IMR-90 (cell line): ENCODE measurements around the gene NF2. TPM values are rescaled to one million over a fixed set of nuclear protein-coding genes. Genes with fewer than 3 reads are reported as not detected.

Experiments used
- ATAC-seq: fragments of 200-7000 bp; cut with Tn5 transposase; 2 replicates; pipeline ENCODE4 v1.9.1; 2020; ENCODE audit warnings: low read depth, mild to moderate bottlenecking, moderate library complexity
- BruUV-seq: library from RNA; stranded (reverse); fragments of 400-500 nt; replicated peaks from 2 replicates; lab custom pipeline; 2021; lab: Mats Ljungman, UMichigan
- CTCF ChIA-PET: fragments of 300-600 bp; formaldehyde crosslinking; extraction: SDS; loops from one replicate; lab custom pipeline; 2021; ENCODE audit warnings: antibody characterized with exemption; lab: Yijun Ruan, JAX
- POLR2A ChIA-PET: fragments of 300-600 bp; sonication (Branson Sonifier 250); formaldehyde crosslinking; loops from one replicate; lab custom pipeline; 2022; ENCODE audit warnings: antibody characterized with exemption; ENCODE audit not compliant: unreplicated experiment; lab: Charles Lee
- DNase-seq: peaks from one replicate; pipeline ENCODE4 v3.0.0; 2013
- H2AFZ ChIP-seq: replicated peaks from 2 replicates; pipeline ENCODE3; 2013; ENCODE audit warnings: low read length, mild to moderate bottlenecking; ENCODE audit not compliant: poor library complexity
- H2AK5ac ChIP-seq: 2 replicates; pipeline ENCODE4 v1.6.1; 2013; ENCODE audit warnings: low read depth, low read length, inconsistent platforms
- H2AK9ac ChIP-seq: replicated peaks from 2 replicates; pipeline ENCODE3; 2013; ENCODE audit warnings: mild to moderate bottlenecking, low read depth, low read length, moderate library complexity; ENCODE audit not compliant: poor library complexity
- H2BK120ac ChIP-seq: 2 replicates; pipeline ENCODE4 v1.6.1; 2013; ENCODE audit warnings: low read depth, low read length, inconsistent platforms
- H2BK15ac ChIP-seq: 3 replicates; pipeline ENCODE4 v1.6.1; 2013; ENCODE audit warnings: low read depth, low read length, inconsistent platforms
- H2BK20ac ChIP-seq: 2 replicates; pipeline ENCODE4 v1.6.1; 2013; ENCODE audit warnings: low read depth, mild to moderate bottlenecking, inconsistent platforms, low read length, moderate library complexity
- H2BK5ac ChIP-seq: 2 replicates; pipeline ENCODE4 v1.6.1; 2013; ENCODE audit warnings: mild to moderate bottlenecking, low read depth, low read length, inconsistent platforms; ENCODE audit not compliant: poor library complexity, severe bottlenecking
- H3K14ac ChIP-seq: replicated peaks from 2 replicates; pipeline ENCODE4 v1.6.1; 2013; ENCODE audit warnings: low read depth, low read length, inconsistent platforms
- H3K18ac ChIP-seq: 2 replicates; pipeline ENCODE4 v1.6.1; 2013; ENCODE audit warnings: low read depth, low read length, control low read depth
- H3K23ac ChIP-seq: 2 replicates; pipeline ENCODE4 v1.6.1; 2013; ENCODE audit warnings: low read depth, low read length, inconsistent platforms
- H3K27ac ChIP-seq: 2 replicates; pipeline ENCODE4 v1.5.1; 2013; ENCODE audit warnings: mild to moderate bottlenecking, control low read depth, low read length; ENCODE audit not compliant: insufficient read depth
- H3K27me3 ChIP-seq: 2 replicates; pipeline ENCODE4 v1.6.1; 2013; ENCODE audit warnings: low read length; ENCODE audit not compliant: control insufficient read depth, insufficient read depth
- H3K36me3 ChIP-seq: 2 replicates; pipeline ENCODE4 v1.6.1; 2013; ENCODE audit warnings: low read length, mixed read lengths; ENCODE audit not compliant: control insufficient read depth, insufficient read depth
- H3K4ac ChIP-seq: 2 replicates; pipeline ENCODE4 v1.6.1; 2013; ENCODE audit warnings: low read depth, low read length, inconsistent platforms
- H3K4me1 ChIP-seq: 2 replicates; pipeline ENCODE4 v1.6.1; 2013; ENCODE audit warnings: low read length, mixed read lengths; ENCODE audit not compliant: control insufficient read depth, insufficient read depth
- H3K4me2 ChIP-seq: 2 replicates; pipeline ENCODE4 v1.6.1; 2013; ENCODE audit warnings: low read depth, mild to moderate bottlenecking, control low read depth, low read length, moderate library complexity
- H3K4me3 ChIP-seq: 2 replicates; pipeline ENCODE4 v1.5.1; 2013; ENCODE audit warnings: low read depth, mild to moderate bottlenecking, control low read depth, low read length, moderate library complexity; ENCODE audit not compliant: insufficient read depth
- H3K56ac ChIP-seq: 2 replicates; pipeline ENCODE4 v1.6.1; 2013; ENCODE audit warnings: low read length, inconsistent platforms; ENCODE audit not compliant: insufficient read depth; ENCODE audit errors: extremely low read depth
- H3K79me1 ChIP-seq, 2 experiments: 2 replicates each; pipeline ENCODE4 v1.6.1; 2013; ENCODE audit warnings: low read length in 2 of 2, inconsistent platforms in 1 of 2, low read depth in 1 of 2
- H3K9ac ChIP-seq: 2 replicates; pipeline ENCODE4 v1.6.1; 2013; ENCODE audit warnings: low read depth, low read length, control low read depth
- H3K9me1 ChIP-seq: 2 replicates; pipeline ENCODE4 v1.6.1; 2013; ENCODE audit warnings: low read length, inconsistent platforms; ENCODE audit not compliant: insufficient read depth
- H3K9me3 ChIP-seq: 2 replicates; pipeline ENCODE4 v1.6.1; 2013; ENCODE audit warnings: low read length; ENCODE audit not compliant: control insufficient read depth, insufficient read depth
- H4K20me1 ChIP-seq: 2 replicates; pipeline ENCODE4 v1.6.1; 2013; ENCODE audit warnings: low read length, inconsistent platforms; ENCODE audit not compliant: insufficient read depth
- H4K5ac ChIP-seq: 2 replicates; pipeline ENCODE4 v1.6.1; 2013; ENCODE audit warnings: mild to moderate bottlenecking, low read depth, low read length, control low read depth
- H4K8ac ChIP-seq, 2 experiments: 2 replicates each; pipeline ENCODE4 v1.6.1; 2013; ENCODE audit warnings: low read depth in 2 of 2, low read length in 2 of 2, control low read depth in 1 of 2, inconsistent platforms in 1 of 2
- H4K91ac ChIP-seq: 2 replicates; pipeline ENCODE4 v1.6.1; 2013; ENCODE audit warnings: low read depth, low read length, inconsistent platforms; ENCODE audit not compliant: insufficient read depth
- CEBPB ChIP-seq: IDR thresholded peaks from 2 replicates; pipeline ENCODE4 v1.6.1; 2012; ENCODE audit warnings: low read depth, low read length, improper control_type of control experiment
- CHD1 ChIP-seq: IDR thresholded peaks from 2 replicates; pipeline ENCODE4 v1.6.1; 2012; ENCODE audit warnings: low read depth, low read length, improper control_type of control experiment
- FOS ChIP-seq: fragments of 150-350 bp; IDR thresholded peaks from 2 replicates; pipeline ENCODE4 v1.6.1; 2016; ENCODE audit warnings: low read depth, low read length
- MAZ ChIP-seq: IDR thresholded peaks from 2 replicates; pipeline ENCODE4 v1.6.1; 2012; ENCODE audit warnings: low read depth, mild to moderate bottlenecking, low read length, improper control_type of control experiment, moderate library complexity, borderline replicate concordance
- NFE2L2 ChIP-seq: fragments of 150-350 bp; IDR thresholded peaks from 2 replicates; pipeline ENCODE4 v1.6.1; 2016; ENCODE audit warnings: low read depth, mild to moderate bottlenecking, low read length
- SMC3 ChIP-seq: fragments of 150-350 bp; IDR thresholded peaks from 2 replicates; pipeline ENCODE4 v1.6.1; 2016; ENCODE audit warnings: low read depth, mild to moderate bottlenecking, antibody characterized with exemption, low read length, moderate library complexity
- WGBS, 2 experiments: methylation state at CpG; one replicate each; pipeline versions ENCODE4 v1.1.5 to v1.1.7; 2013; ENCODE audit warnings: missing lambda C conversion rate in 2 of 2; ENCODE audit not compliant: insufficient read length in 1 of 2; ENCODE audit errors: extremely low coverage in 2 of 2; 5-methylcytosine and 5-hydroxymethylcytosine counted together
- dilution Hi-C: fragments of 300-500 bp; cut with HindIII; formaldehyde crosslinking; loops from one replicate; pipeline ENCODE4 v1.14.3; 2018; ENCODE audit warnings: low sequenced_read_pairs; ENCODE audit not compliant: unreplicated experiment
- in situ Hi-C: fragments of 300-500 bp; cut with MboI; formaldehyde crosslinking; loops from 3 replicates; pipeline ENCODE4 v1.14.3; 2019; ENCODE audit warnings: low sequenced_read_pairs, inconsistent platforms, mixed read lengths
- intact Hi-C: fragments of 100-400 bp; cut with micrococcal nuclease; formaldehyde crosslinking; loops from 2 replicates; pipeline ENCODE4 v1.10.0; 2022
- polyA plus RNA-seq, 3 experiments: library from polyadenylated mRNA; depleted of rRNA; stranded (reverse); fragments of >200 nt; gene quantifications; 2 replicates each; pipeline ENCODE4 v1.2.3, GENCODE V29; 2012; ENCODE audit warnings: low replicate concordance in 1 of 3
- total RNA-seq: library from RNA; depleted of rRNA; stranded (reverse); fragments of >200 nt; gene quantifications from 2 replicates; pipeline ENCODE4 v1.2.3, GENCODE V29; 2012

The NF2 gene
- total and polyA plus RNA-seq, 2 of the 4 experiments (the other 2 are of a cell fraction), result 59.0 to 151 TPM

GRCh38 chr22:29734406-29734805 is 131.0 kb downstream of the NF2 start (continued):
- TF ChIP-seq CHD1, result no peak
- TF ChIP-seq MAZ, result no peak
- TF ChIP-seq CEBPB, result no peak

- CTCF ChIA-PET, result no interaction called here
- H2BK5ac ChIP-seq, result no peak overlapping the region
- 30% methylated on average over 2 of the region's 9 CpGs; no CpG with 5 or more reads in 1 of the 2 experiments for WGBS, 2 experiments
- H2BK120ac ChIP-seq, result no peak overlapping the region
- no peak overlapping the region for H4K91ac ChIP-seq
- no peak overlapping the region for H3K18ac ChIP-seq
- TF ChIP-seq FOS (no peak), CEBPB (no peak), SMC3 (no peak), NFE2L2 (no peak)
- no peaks in the 10 kb centered on the region for H3K9me3 ChIP-seq
- peaks cover 13% of the 10 kb centered on the region for H3K36me3 ChIP-seq
- in situ Hi-C loops, result no loop called here
- no peak overlapping the region for H3K4me2 ChIP-seq
- no peak overlapping the region for H2AK9ac ChIP-seq
- no peak overlapping the region for H3K4ac ChIP-seq
- no peaks in the 10 kb centered on the region for H3K9me1 ChIP-seq
- BruUV-seq, result no TSS peak
- no peaks in the 10 kb centered on the region for H3K4me1 ChIP-seq
- no peak overlapping the region for H4K5ac ChIP-seq
- H3K4me3 ChIP-seq, result no peak overlapping the region
- no peak for DNase-seq
- no peak overlapping the region for H2BK15ac ChIP-seq
- H4K20me1 ChIP-seq, result no peaks in the 10 kb centered on the region
- H2BK20ac ChIP-seq, result no peak overlapping the region
- H2AK5ac ChIP-seq, result no peak overlapping the region
- no peak overlapping the region for H3K9ac ChIP-seq
- dilution Hi-C loops, result no loop called here
- no peaks in the 10 kb centered on the region for H3K79me1 ChIP-seq
- no peak overlapping the region for H3K14ac ChIP-seq
- no peak overlapping the region for H4K8ac ChIP-seq
- H2AFZ ChIP-seq, result no peak overlapping the region
- ATAC-seq, result no peak
- intact Hi-C loops, result no loop called here
- H3K27me3 ChIP-seq, result no peaks in the 10 kb centered on the region
- H3K56ac ChIP-seq, result no peak overlapping the region
- H3K23ac ChIP-seq, result no peak overlapping the region
- POLR2A ChIA-PET, result no interaction called here
- no peak overlapping the region for H3K27ac ChIP-seq
Measured at GRCh38 chr22:29734838-29735237, 131.4 kb downstream of the NF2 start.
